HepG2 (cell line): Measurements from ENCODE around the gene GRHPR. TPM values are rescaled to one million over a fixed set of nuclear protein-coding genes. Genes with fewer than 3 reads are reported as not detected.
A peak's percentile ranks its signal among the peaks of the same experiment; 100 is the strongest.

Source experiments
- ELF3 ChIP-seq: IDR thresholded peaks from 2 replicates; pipeline ENCODE4 v1.6.1; 2016; ENCODE audit warnings: missing genetic modification reagents, missing compliant biosample characterization
- HNF1B ChIP-seq: sonication (generic); formaldehyde crosslinking; IDR thresholded peaks from 2 replicates; pipeline ENCODE4 v1.5.1; 2020; ENCODE audit warnings: mild to moderate bottlenecking, moderate library complexity, missing genetic modification reagents
- HNF4G ChIP-seq, 2 experiments: sonication (generic) in 1 of 2; formaldehyde crosslinking in 1 of 2; IDR thresholded peaks; 2 replicates each; pipeline versions ENCODE4 v1.4.0 to v1.6.1; 2011 to 2020; ENCODE audit warnings: borderline replicate concordance in 2 of 2, low read depth in 2 of 2, mild to moderate bottlenecking in 2 of 2, low read length in 1 of 2, missing genetic modification reagents in 1 of 2, moderate library complexity in 1 of 2
- HOXA9 ChIP-seq: sonication (generic); formaldehyde crosslinking; IDR thresholded peaks from 2 replicates; pipeline ENCODE4 v1.8.1; 2022; ENCODE audit warnings: missing genetic modification reagents, mild to moderate bottlenecking, moderate library complexity, borderline replicate concordance
- LBX2 ChIP-seq: sonication (generic); formaldehyde crosslinking; IDR thresholded peaks from 2 replicates; pipeline ENCODE4 v1.5.0; 2020; ENCODE audit warnings: missing genetic modification reagents, mild to moderate bottlenecking, borderline replicate concordance
- MXD1 ChIP-seq: sonication (generic); formaldehyde crosslinking; IDR thresholded peaks from 2 replicates; pipeline ENCODE4 v1.4.0; 2020; ENCODE audit warnings: mild to moderate bottlenecking, missing genetic modification reagents
- PRMT3 ChIP-seq: sonication (generic); formaldehyde crosslinking; IDR thresholded peaks from 2 replicates; pipeline ENCODE4 v1.8.1; 2022; ENCODE audit warnings: low read depth, mild to moderate bottlenecking, moderate library complexity, missing genetic modification reagents, borderline replicate concordance
- SMYD3 ChIP-seq: sonication (generic); formaldehyde crosslinking; IDR thresholded peaks from 2 replicates; pipeline ENCODE4 v1.8.1; 2023; ENCODE audit warnings: mild to moderate bottlenecking, missing genetic modification reagents
- STAT5B ChIP-seq: sonication (generic); formaldehyde crosslinking; IDR thresholded peaks from 2 replicates; pipeline ENCODE4 v1.4.0; 2020; ENCODE audit warnings: missing genetic modification reagents
- TEAD3 ChIP-seq: optimal IDR thresholded peaks from 2 replicates; pipeline ENCODE3; 2016; ENCODE audit warnings: borderline replicate concordance
- YEATS2 ChIP-seq: sonication (generic); formaldehyde crosslinking; IDR thresholded peaks from 2 replicates; pipeline ENCODE4 v1.4.0; 2020; ENCODE audit warnings: missing genetic modification reagents, borderline replicate concordance
- ZBTB44 ChIP-seq: sonication (generic); formaldehyde crosslinking; IDR thresholded peaks from 2 replicates; pipeline ENCODE4 v1.4.0; 2020; ENCODE audit warnings: missing genetic modification reagents
- ZNF101 ChIP-seq: sonication (generic); formaldehyde crosslinking; IDR thresholded peaks from 2 replicates; pipeline ENCODE4 v1.4.0; 2020; ENCODE audit warnings: mild to moderate bottlenecking, low read depth, missing genetic modification reagents, borderline replicate concordance
- ZNF496 ChIP-seq: sonication (generic); formaldehyde crosslinking; IDR thresholded peaks from 2 replicates; pipeline ENCODE4 v1.8.1; 2023; ENCODE audit warnings: mild to moderate bottlenecking, moderate library complexity, missing genetic modification reagents; ENCODE audit not compliant: insufficient replicate concordance
- ZNF777 ChIP-seq: sonication (generic); formaldehyde crosslinking; IDR thresholded peaks from 2 replicates; pipeline ENCODE4 v1.4.0; 2020; ENCODE audit warnings: missing genetic modification reagents
- polyA plus RNA-seq, 8 experiments: library from polyadenylated mRNA; depleted of rRNA in 3 of 8; stranded (reverse) in 7 of 8; unstranded in 1 of 8; fragments of >200 nt; fragmentation: Illumina TruSeq in 4 of 8; extraction: Trizol in 4 of 8; gene quantifications; 2 replicates each; pipeline versions ENCODE4 v1.2.1 to v1.2.3, GENCODE V29; 2011 to 2016; ENCODE audit warnings: low read depth in 4 of 8, missing spikeins in 1 of 8, mixed read lengths in 1 of 8; ENCODE audit not compliant: insufficient read depth in 1 of 8
- total RNA-seq, 5 experiments: library from RNA; depleted of rRNA; stranded (reverse); fragments of >200 nt; fragmentation: Illumina TruSeq; extraction: Trizol; gene quantifications; 2 replicates each; pipeline ENCODE4 v1.2.3, GENCODE V29; 2016; ENCODE audit warnings: low read depth in 1 of 5
- TF ChIP-seq, protein P1 (sequence below): sonication (generic); formaldehyde crosslinking; IDR thresholded peaks from 2 replicates; pipeline ENCODE4 v1.4.0; 2020; ENCODE audit warnings: missing genetic modification reagents; ENCODE audit errors: not compliant biosample characterization
- TF ChIP-seq, protein P2 (sequence below): sonication (generic); formaldehyde crosslinking; IDR thresholded peaks from 2 replicates; pipeline ENCODE4 v1.4.0; 2020; ENCODE audit warnings: missing genetic modification reagents, mild to moderate bottlenecking, borderline replicate concordance
- TF ChIP-seq, protein P3 (sequence below): sonication (generic); formaldehyde crosslinking; IDR thresholded peaks from 2 replicates; pipeline ENCODE4 v1.8.0; 2022; ENCODE audit warnings: mild to moderate bottlenecking, missing genetic modification reagents, borderline replicate concordance

GRHPR gene
- total and polyA plus RNA-seq, 2 of the 13 experiments (the other 11 are each of a cell fraction or from before 2014, with no cell fraction given), result 113 to 115 TPM

GRCh38 chr9:37381094-37381741, 41.3 kb upstream of the GRHPR start (continued):
- TF ChIP-seq, protein P1, sequence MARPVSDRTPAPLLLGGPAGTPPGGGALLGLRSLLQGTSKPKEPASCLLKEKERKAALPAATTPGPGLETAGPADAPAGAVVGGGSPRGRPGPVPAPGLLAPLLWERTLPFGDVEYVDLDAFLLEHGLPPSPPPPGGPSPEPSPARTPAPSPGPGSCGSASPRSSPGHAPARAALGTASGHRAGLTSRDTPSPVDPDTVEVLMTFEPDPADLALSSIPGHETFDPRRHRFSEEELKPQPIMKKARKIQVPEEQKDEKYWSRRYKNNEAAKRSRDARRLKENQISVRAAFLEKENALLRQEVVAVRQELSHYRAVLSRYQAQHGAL (CRISPR knock-in tag), result no peak
- no peak for TF ChIP-seq SMYD3 (CRISPR knock-in tag)
- no peak for TF ChIP-seq ZNF496 (CRISPR knock-in tag)
- TF ChIP-seq LBX2 (CRISPR knock-in tag), result no peak
- TF ChIP-seq HOXA9 (CRISPR knock-in tag), result no peak
- no peak for TF ChIP-seq STAT5B (CRISPR knock-in tag)
- peak; percentile 53; the same call in 1 of the 2 replicates for TF ChIP-seq MXD1
- peak; percentile 31; the same call in 1 of the 2 replicates for TF ChIP-seq YEATS2 (CRISPR knock-in tag)
- TF ChIP-seq, protein P2, sequence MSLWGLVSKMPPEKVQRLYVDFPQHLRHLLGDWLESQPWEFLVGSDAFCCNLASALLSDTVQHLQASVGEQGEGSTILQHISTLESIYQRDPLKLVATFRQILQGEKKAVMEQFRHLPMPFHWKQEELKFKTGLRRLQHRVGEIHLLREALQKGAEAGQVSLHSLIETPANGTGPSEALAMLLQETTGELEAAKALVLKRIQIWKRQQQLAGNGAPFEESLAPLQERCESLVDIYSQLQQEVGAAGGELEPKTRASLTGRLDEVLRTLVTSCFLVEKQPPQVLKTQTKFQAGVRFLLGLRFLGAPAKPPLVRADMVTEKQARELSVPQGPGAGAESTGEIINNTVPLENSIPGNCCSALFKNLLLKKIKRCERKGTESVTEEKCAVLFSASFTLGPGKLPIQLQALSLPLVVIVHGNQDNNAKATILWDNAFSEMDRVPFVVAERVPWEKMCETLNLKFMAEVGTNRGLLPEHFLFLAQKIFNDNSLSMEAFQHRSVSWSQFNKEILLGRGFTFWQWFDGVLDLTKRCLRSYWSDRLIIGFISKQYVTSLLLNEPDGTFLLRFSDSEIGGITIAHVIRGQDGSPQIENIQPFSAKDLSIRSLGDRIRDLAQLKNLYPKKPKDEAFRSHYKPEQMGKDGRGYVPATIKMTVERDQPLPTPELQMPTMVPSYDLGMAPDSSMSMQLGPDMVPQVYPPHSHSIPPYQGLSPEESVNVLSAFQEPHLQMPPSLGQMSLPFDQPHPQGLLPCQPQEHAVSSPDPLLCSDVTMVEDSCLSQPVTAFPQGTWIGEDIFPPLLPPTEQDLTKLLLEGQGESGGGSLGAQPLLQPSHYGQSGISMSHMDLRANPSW (CRISPR knock-in tag), result no peak
- TF ChIP-seq ZNF777 (CRISPR knock-in tag), result no peak
- peak; percentile 79; the same call in 1 of the 2 replicates for TF ChIP-seq PRMT3 (CRISPR knock-in tag)
- 0 out of 2 replicates have a peak, but pooled peaks have one; percentile 45 for TF ChIP-seq ZNF101
- TF ChIP-seq, protein P3, sequence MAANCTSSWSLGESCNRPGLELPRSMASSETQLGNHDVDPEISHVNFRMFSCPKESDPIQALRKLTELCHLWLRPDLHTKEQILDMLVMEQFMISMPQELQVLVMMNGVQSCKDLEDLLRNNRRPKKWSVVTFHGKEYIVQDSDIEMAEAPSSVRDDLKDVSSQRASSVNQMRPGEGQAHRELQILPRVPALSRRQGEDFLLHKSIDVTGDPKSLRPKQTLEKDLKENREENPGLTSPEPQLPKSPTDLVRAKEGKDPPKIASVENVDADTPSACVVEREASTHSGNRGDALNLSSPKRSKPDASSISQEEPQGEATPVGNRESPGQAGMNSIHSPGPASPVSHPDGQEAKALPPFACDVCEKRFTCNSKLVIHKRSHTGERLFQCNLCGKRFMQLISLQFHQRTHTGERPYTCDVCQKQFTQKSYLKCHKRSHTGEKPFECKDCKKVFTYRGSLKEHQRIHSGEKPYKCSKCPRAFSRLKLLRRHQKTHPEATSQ (CRISPR knock-in tag), result no peak
- TF ChIP-seq HNF1B (CRISPR knock-in tag), result 0 out of 2 replicates have a peak, but pooled peaks have one; percentile 17
- peak; percentile 53; the same call in 1 of the 2 replicates for TF ChIP-seq ELF3 (CRISPR knock-in tag)
- peak; percentile 53 for TF ChIP-seq TEAD3
- TF ChIP-seq ZBTB44 (CRISPR knock-in tag), result no peak
- TF ChIP-seq HNF4G (IDR thresholded peaks at IDR 0.05; ENCODE audit: borderline replicate concordance, low read depth, low read length), result no peak
- no peak for TF ChIP-seq HNF4G (CRISPR knock-in tag; IDR thresholded peaks at IDR 0.05; ENCODE audit: borderline replicate concordance, low read depth)
